GM23248 (cell line): Measurements from ENCODE around the gene OR6A2.

ENCODE experiments used
- EZH2 ChIP-seq: fragments of 200-600 bp; sonication (generic); IDR thresholded peaks from 2 replicates; pipeline ENCODE4 v1.6.1; 2018; ENCODE audit warnings: antibody characterized with exemption, mild to moderate bottlenecking; ENCODE audit not compliant: insufficient read depth, poor library complexity, severe bottlenecking
- EZH2phosphoT487 ChIP-seq: fragments of 200-600 bp; sonication (generic); IDR thresholded peaks from 2 replicates; pipeline ENCODE4 v1.6.1; 2018; ENCODE audit warnings: antibody characterized with exemption, moderate library complexity, mild to moderate bottlenecking, low read depth; ENCODE audit not compliant: insufficient read depth

- TF ChIP-seq EZH2 (no peak), EZH2phosphoT487 (no peak)
These were observed 42.0 kb downstream of the OR6A2 start for GRCh38 chr11:6757373-6757967.
